ENCODE results near the gene FCN3.

Gene FCN3

GRCh38 chr1:27402349-27402754, 27.7 kb upstream of the FCN3 start:
- H3K9me3 ChIP-seq (ENCODE audit: insufficient read depth, low read length), result no peaks in the 10 kb centered on the region
- H3K27me3 ChIP-seq (ENCODE audit: low read length), result no peaks in the 10 kb centered on the region
- no peak for TF ChIP-seq CTCF (IDR thresholded peaks at IDR 0.05; ENCODE audit: insufficient read depth, low read length, poor library complexity, severe bottlenecking)
- no peak for TF ChIP-seq EZH2phosphoT487 (conservative IDR thresholded peaks at IDR 0.05; ENCODE audit: low read length)
- H4K20me1 ChIP-seq (ENCODE audit: low read depth, low read length), result no peaks in the 10 kb centered on the region
- H3K36me3 ChIP-seq (ENCODE audit: low read length), result no peaks in the 10 kb centered on the region
- no peak overlapping the region for H2AFZ ChIP-seq (ENCODE audit: low read depth, low read length, severe bottlenecking)
- peaks cover 5% of the 10 kb centered on the region; the same call in 1 of the 2 replicates for H3F3A ChIP-seq (ENCODE audit: insufficient read depth)
- H3K79me2 ChIP-seq (ENCODE audit: insufficient read depth, low read length), result no peaks in the 10 kb centered on the region
- no peaks in the 10 kb centered on the region for H3K9me2 ChIP-seq (replicated peaks; ENCODE audit: insufficient read depth, low read length)
- H3K4me2 ChIP-seq (ENCODE audit: low read depth, low read length, poor library complexity, severe bottlenecking), result no peak overlapping the region
- no peak overlapping the region for H3K27ac ChIP-seq (ENCODE audit: low read depth, low read length)
- no peak overlapping the region for H3K4me3 ChIP-seq (ENCODE audit: insufficient read depth, low read length, poor library complexity, severe bottlenecking)
- no peak overlapping the region for H3K9ac ChIP-seq (ENCODE audit: low read length)

- no peaks in the 10 kb centered on the region for H3K27me3 ChIP-seq (ENCODE audit: low read length)
- no peak overlapping the region for H3K9ac ChIP-seq (ENCODE audit: low read length)
- H4K20me1 ChIP-seq (ENCODE audit: low read depth, low read length), result no peaks in the 10 kb centered on the region
- TF ChIP-seq EZH2phosphoT487 (conservative IDR thresholded peaks at IDR 0.05; ENCODE audit: low read length) (no peak), CTCF (IDR thresholded peaks at IDR 0.05; ENCODE audit: insufficient read depth, low read length, poor library complexity, severe bottlenecking) (no peak)
- H3K9me2 ChIP-seq (replicated peaks; ENCODE audit: insufficient read depth, low read length), result no peaks in the 10 kb centered on the region
- no peak overlapping the region for H2AFZ ChIP-seq (ENCODE audit: low read depth, low read length, severe bottlenecking)
- H3K9me3 ChIP-seq (ENCODE audit: insufficient read depth, low read length), result no peaks in the 10 kb centered on the region
- H3F3A ChIP-seq (ENCODE audit: insufficient read depth), result peaks cover 5% of the 10 kb centered on the region; the same call in 1 of the 2 replicates
- H3K79me2 ChIP-seq (ENCODE audit: insufficient read depth, low read length), result no peaks in the 10 kb centered on the region
- no peak overlapping the region for H3K27ac ChIP-seq (ENCODE audit: low read depth, low read length)
- no peak overlapping the region for H3K4me3 ChIP-seq (ENCODE audit: insufficient read depth, low read length, poor library complexity, severe bottlenecking)
- no peak overlapping the region for H3K4me2 ChIP-seq (ENCODE audit: low read depth, low read length, poor library complexity, severe bottlenecking)
- no peaks in the 10 kb centered on the region for H3K36me3 ChIP-seq (ENCODE audit: low read length)
Observed at GRCh38 chr1:27400963-27401341, 26.3 kb upstream of the FCN3 start.

GRCh38 chr1:27400082-27400962, 25.7 kb upstream of the FCN3 start:
- Histone ChIP-seq H2AFZ (ENCODE audit: low read depth, low read length, severe bottlenecking) (no peak overlapping the region), H4K20me1 (ENCODE audit: low read depth, low read length) (no peaks in the 10 kb centered on the region), H3K9me3 (ENCODE audit: insufficient read depth, low read length) (no peaks in the 10 kb centered on the region), H3K9me2 (replicated peaks; ENCODE audit: insufficient read depth, low read length) (no peaks in the 10 kb centered on the region), H3K4me2 (ENCODE audit: low read depth, low read length, poor library complexity, severe bottlenecking) (no peak overlapping the region), H3K27ac (ENCODE audit: low read depth, low read length) (no peak overlapping the region), H3F3A (ENCODE audit: insufficient read depth) (peaks cover 5% of the 10 kb centered on the region; the same call in 1 of the 2 replicates), H3K36me3 (ENCODE audit: low read length) (no peaks in the 10 kb centered on the region), H3K9ac (ENCODE audit: low read length) (no peak overlapping the region), H3K27me3 (ENCODE audit: low read length) (no peaks in the 10 kb centered on the region), H3K4me3 (ENCODE audit: insufficient read depth, low read length, poor library complexity, severe bottlenecking) (no peak overlapping the region), H3K79me2 (ENCODE audit: insufficient read depth, low read length) (no peaks in the 10 kb centered on the region)
- TF ChIP-seq CTCF (IDR thresholded peaks at IDR 0.05; ENCODE audit: insufficient read depth, low read length, poor library complexity, severe bottlenecking) (no peak), EZH2phosphoT487 (conservative IDR thresholded peaks at IDR 0.05; ENCODE audit: low read length) (no peak)

Data from SU-DHL-6 (cell line).